Renal pelvis (tissue), 4 donors: ENCODE results near the gene ZNF768. TPM values are rescaled to one million over a fixed set of nuclear protein-coding genes. Genes with fewer than 3 reads are reported as not detected.
"Not testable (repeated sequence)": the region's sequence is repeated elsewhere in the genome, so short reads cannot be mapped to it uniquely, and the experiment has no call there.

Experiments used
- DNase-seq: peaks from one replicate; pipeline ENCODE4 v3.0.0-alpha.2; 2013
- polyA plus RNA-seq, 3 donors: library from polyadenylated mRNA; unstranded; fragments of 120-200 nt; gene quantifications; one replicate each; pipeline ENCODE4 v1.2.1, GENCODE V29; 2013; ENCODE audit not compliant: insufficient read length in 3 of 3

ZNF768 gene
- polyA plus RNA-seq, 3 donors = 58.5 to 70.4 (median 68.1) TPM

DNA sequence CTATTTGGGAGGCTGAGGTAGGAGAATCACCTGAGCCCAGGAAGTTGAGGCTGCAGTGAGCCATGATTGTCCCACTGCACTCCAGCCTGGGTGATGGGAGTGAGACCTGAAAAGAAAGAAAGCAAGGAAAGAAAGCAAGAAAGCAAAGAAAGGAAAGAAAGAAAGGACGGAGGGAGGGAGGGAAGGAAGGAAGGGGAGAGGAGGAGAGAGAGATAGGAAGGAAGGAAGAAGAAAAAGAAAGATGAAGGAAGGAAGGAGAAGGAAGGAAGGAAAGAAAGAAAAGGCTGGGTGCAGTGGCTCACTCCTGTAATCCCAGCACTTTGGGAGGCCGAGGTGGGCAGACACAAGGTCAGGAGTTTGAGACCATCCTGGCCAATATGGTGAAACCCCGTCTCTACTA lies 48.6 kb downstream of the ZNF768 start:
- DNase-seq = not testable (repeated sequence)

DNA sequence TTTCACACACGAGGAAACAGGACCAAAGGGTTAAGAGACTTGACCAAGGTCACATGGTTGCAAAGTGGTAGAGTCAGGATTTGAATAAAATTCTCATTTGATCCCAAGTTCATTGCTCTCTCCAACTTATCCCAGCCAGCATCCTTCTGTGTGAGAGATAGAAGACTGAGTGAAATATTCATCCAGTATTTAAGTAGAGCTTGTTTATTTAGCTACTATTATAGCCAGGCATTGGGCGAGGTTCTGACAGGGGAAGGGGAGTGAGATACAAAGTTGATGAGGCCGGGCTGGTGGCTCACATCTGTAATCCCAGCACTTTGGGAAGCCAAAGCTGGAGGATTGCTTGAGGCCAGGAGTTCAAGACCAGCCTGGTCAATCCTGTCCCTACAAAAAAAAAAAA lies 49.4 kb downstream of the ZNF768 start:
- DNase-seq = no peak

- no peak for DNase-seq
Observed at GRCh38 chr16:30474684-30475083, 51.7 kb downstream of the ZNF768 start.

GRCh38 chr16:30474074-30474452 lies 52.3 kb downstream of the ZNF768 start:
- no peak for DNase-seq

Other genes starting within 250 kb of the ZNF768 start
- gene CD2BP2, start 171.3 kb downstream of the ZNF768 start, polyA plus RNA-seq = 10 to 100 TPM; 54.6 to 62.3 (median 62.3) TPM
- 10 to 100 TPM; 37.9 to 46.2 (median 39.1) TPM for gene TBC1D10B, start 156.1 kb downstream of the ZNF768 start, polyA plus RNA-seq
- 1 to 10 TPM in 2 of 3 donors, under 1 TPM in 1; 0.70 to 5.1 (median 1.9) TPM for gene MYL11, start 151.8 kb downstream of the ZNF768 start, polyA plus RNA-seq
- gene SEPTIN1, start 144.0 kb downstream of the ZNF768 start, polyA plus RNA-seq = 1 to 10 TPM; 2.6 to 2.8 (median 2.6) TPM
- gene ZNF48, start 131.1 kb downstream of the ZNF768 start, polyA plus RNA-seq = 10 to 100 TPM; 15.0 to 16.5 (median 15.9) TPM
- 10 to 100 TPM in 1 of 3 donors, 1 to 10 TPM in 2; 7.7 to 11.1 (median 9.9) TPM for gene ZNF771, start 119.0 kb downstream of the ZNF768 start, polyA plus RNA-seq
- 10 to 100 TPM; 50.1 to 56.8 (median 54.9) TPM for gene DCTPP1, start 96.5 kb downstream of the ZNF768 start, polyA plus RNA-seq
- gene SEPHS2, start 80.7 kb downstream of the ZNF768 start, polyA plus RNA-seq = 10 to 100 TPM; 95.6 to 96.4 (median 96.0) TPM
- 1 to 10 TPM; 1.9 to 2.1 (median 2.0) TPM for gene ITGAL, start 53.8 kb downstream of the ZNF768 start, polyA plus RNA-seq
- gene ZNF747, start 8.3 kb upstream of the ZNF768 start, polyA plus RNA-seq = 10 to 100 TPM; 10.1 to 11.3 (median 11.0) TPM
- 10 to 100 TPM; 13.3 to 18.8 (median 14.4) TPM for gene ZNF764, start 31.8 kb upstream of the ZNF768 start, polyA plus RNA-seq
- 10 to 100 TPM; 14.2 to 19.7 (median 17.7) TPM for gene ZNF688, start 45.1 kb upstream of the ZNF768 start, polyA plus RNA-seq
- 10 to 100 TPM; 21.3 to 36.9 (median 32.1) TPM for gene ZNF785, start 59.1 kb upstream of the ZNF768 start, polyA plus RNA-seq
- gene ZNF689, start 83.8 kb upstream of the ZNF768 start, polyA plus RNA-seq = 10 to 100 TPM; 14.8 to 16.2 (median 15.7) TPM
- 10 to 100 TPM; 50.6 to 52.4 (median 51.8) TPM for gene PRR14, start 124.4 kb upstream of the ZNF768 start, polyA plus RNA-seq
- gene FBRS, start 131.9 kb upstream of the ZNF768 start, polyA plus RNA-seq = 10 to 100 TPM; 69.5 to 85.7 (median 76.5) TPM
- 10 to 100 TPM; 38.6 to 55.8 (median 43.9) TPM for gene SRCAP, start 172.6 kb upstream of the ZNF768 start, polyA plus RNA-seq
- gene PHKG2, start 221.9 kb upstream of the ZNF768 start, polyA plus RNA-seq = 10 to 100 TPM; 28.7 to 44.8 (median 40.7) TPM
- 10 to 100 TPM; 11.8 to 14.6 (median 12.8) TPM for gene CFAP119, start 235.5 kb upstream of the ZNF768 start, polyA plus RNA-seq
- gene RNF40, start 235.8 kb upstream of the ZNF768 start, polyA plus RNA-seq = 100 to 1,000 TPM; 120 to 133 (median 120) TPM